ENCODE measurements around the gene TNNT1.
A peak's percentile ranks its signal among the peaks of the same experiment; 100 is the strongest.

Gene TNNT1

DNA sequence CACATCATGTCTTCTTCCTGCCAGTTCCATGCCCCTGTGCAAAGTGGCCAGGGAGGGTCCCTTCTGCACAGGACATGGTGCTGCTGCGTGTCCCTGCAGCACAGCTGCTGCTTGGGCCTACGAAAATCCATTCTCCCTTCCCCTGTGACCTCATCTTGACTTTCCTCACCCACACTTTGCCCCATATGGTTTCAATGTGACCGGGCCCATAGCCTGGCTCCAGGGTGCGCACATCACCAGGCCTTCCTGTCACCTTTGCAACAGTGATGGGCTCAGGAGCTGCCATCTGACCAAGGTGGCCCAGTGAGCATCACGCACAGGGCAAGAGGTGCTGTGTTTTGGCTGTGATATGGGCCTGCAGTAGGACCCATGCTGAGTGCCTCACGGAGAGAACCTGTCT, 42.4 kb downstream of the TNNT1 start:
- no peak for DNase-seq

DNA sequence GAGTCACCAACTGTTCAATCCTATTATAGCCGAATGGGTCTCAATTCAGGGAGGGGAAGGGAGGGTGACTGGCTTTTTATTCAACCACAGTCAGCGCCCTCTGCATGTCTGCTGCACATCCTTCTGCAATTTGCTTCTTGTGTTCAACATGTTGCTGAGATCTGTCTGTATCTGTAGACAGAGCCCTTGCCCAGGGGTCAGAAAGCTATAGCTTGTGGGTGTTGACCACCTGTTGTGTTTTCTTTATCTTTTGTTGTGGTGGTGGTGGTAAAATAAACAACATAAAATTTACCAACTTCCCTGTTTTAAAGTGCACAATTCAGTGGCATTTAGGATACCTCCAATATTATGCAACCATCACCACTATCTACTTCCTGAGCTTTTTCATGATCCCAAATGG, 43.8 kb downstream of the TNNT1 start:
- DNase-seq: no peak

DNA sequence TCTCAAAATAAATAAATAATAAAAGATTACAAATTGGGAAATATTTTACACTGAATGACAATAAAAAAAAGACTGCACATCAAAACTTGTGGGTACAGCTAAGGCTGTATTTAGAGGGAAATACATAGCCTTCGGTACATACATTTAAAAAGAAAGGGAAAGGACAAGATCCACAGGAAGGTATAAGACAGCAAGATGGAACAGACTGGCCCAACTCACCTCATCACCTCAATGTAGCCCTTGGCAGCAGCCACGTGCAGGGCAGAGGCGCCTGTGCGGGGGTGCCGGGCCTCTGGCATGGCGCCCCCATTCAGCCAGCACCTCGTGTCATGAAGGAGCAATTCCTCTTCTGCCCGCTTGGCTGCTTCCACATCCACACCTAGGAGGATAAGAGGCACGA, 45.8 kb downstream of the TNNT1 start:
- no peak for DNase-seq

DNA sequence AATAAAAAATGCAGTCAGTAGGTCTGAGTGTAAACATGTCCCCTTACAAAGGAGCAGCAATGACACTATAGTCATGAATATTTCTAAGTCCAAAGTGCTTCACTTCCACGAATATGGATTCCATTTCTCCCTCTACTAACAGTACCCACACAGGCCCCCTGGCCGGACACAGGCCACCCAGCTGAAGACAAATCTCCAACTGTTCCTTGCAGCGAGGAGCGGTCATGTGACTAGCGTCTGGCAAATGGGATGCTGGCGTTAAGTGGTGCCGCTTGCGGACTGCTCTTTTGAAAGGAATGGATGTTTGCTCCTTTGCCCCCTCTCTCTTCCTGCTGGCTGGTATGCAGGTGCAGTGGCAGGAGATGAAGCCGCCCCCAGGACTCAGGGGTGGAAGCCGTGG, 47.7 kb downstream of the TNNT1 start:
- no peak for DNase-seq

- no peak for DNase-seq
Measured at GRCh38 chr19:55099557-55100506, 49.2 kb downstream of the TNNT1 start.

GRCh38 chr19:55098716-55099556, 50.1 kb downstream of the TNNT1 start:
- no peak for DNase-seq

GRCh38 chr19:55097864-55098715, 50.9 kb downstream of the TNNT1 start:
- DNase-seq: no peak

- DNase-seq: no peak
Measured at GRCh38 chr19:55096061-55096701, 52.8 kb downstream of the TNNT1 start.

DNA sequence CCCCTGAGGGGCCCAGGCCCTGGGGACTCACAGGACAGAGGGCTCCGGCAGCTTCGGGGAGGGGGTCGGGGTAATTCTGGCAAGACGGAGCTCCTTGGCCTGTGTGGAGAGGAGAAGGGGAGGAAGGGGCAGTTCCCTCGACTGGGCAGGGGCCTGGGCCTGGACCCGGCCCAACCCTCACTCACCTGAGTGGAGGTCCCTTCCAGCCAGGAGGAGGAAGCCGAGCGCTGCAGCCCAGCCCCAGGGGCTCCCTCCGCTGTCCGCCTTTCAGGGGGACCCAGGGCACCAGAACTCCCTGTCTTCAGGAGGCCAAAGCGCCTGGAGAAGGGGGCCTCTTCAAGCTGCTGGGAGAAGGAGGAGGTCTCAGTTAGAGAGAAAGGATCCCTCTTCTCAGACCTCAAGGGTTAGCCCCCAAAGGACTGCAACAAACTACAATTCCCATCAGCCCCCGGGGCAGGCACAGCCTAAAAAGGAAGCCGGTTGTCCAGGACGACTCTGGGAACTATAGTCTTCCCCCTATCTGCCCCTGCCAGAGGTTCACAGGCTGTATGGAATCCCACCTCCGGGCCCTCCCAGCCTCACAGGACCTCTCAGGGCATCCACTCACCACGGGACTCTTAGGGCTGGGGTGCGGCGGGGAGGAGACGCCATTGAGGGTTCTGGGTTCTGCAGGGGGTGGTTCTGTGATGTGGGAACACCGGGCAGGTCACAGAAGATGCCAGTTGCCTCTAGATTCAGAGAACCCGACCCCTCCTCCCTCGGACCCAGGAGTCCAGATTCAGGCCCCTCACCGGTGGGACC, 53.5 kb downstream of the TNNT1 start:
- no peak for DNase-seq

- DNase-seq: no peak
Measured at GRCh38 chr19:55094456-55095259, 54.3 kb downstream of the TNNT1 start.

GRCh38 chr19:55092423-55093318, 56.3 kb downstream of the TNNT1 start:
- no peak for DNase-seq

GRCh38 chr19:55091955-55092354, 57.1 kb downstream of the TNNT1 start:
- no peak for DNase-seq

DNA sequence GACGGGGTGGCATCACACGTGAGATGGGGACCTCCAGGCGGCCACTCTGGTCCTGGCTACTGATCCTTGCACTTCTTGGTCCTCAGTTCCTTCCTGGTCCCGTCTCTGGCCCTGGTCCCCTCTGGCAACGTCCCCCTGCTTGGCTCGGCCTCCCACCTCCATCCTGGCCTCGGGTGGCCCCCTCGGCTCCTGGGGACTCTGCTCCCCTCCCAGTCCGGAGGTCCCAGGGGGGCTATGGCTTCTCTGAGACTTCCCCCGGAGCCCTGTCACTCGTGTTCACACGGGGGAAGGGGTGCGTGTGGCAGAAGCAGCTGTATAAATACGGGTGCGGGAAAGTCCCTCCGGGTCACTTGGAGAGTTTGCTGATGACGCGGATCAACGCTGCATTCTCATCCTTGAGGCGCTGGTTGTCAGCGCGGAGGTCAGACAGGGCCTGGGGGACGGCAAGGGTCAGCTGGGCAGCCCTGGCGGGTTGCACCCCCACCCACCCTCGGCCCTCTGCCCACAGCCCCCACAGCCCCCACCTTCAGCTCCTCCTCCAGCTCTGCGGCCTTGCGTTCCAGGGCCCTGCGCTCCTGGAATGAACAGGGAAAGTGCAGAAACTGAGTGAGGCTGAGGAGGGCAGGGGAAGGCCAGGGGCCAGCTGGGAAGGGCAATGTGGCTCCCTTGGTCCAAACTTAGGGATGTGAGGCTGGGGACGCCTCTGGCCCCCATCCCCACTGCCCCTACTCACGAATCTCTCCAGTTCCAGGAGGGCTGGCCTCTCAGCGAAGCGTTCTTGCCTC, 57.7 kb downstream of the TNNT1 start:
- DNase-seq: no peak

DNA sequence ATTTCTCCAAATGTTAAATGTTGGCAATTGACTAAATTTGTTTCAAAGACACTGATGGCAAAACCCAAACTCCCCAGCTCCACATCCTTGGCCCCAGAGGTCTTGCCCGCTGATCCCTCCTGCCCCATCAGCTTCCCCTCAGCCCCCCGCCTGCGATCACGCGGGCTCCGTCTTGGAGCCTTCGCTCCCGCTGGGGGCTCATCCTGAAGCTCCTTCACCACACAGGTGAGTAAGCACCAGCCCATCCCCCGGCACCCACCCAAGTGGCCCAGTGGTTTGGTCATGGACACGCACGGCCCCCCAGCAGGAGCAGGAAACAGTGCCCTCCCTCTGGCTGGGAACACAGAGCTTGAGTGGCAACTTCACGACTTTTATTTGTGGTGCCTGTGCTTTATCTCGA, 58.4 kb downstream of the TNNT1 start:
- DNase-seq: no peak

- DNase-seq: no peak
Measured at GRCh38 chr19:55089342-55089944, 59.6 kb downstream of the TNNT1 start.

DNA sequence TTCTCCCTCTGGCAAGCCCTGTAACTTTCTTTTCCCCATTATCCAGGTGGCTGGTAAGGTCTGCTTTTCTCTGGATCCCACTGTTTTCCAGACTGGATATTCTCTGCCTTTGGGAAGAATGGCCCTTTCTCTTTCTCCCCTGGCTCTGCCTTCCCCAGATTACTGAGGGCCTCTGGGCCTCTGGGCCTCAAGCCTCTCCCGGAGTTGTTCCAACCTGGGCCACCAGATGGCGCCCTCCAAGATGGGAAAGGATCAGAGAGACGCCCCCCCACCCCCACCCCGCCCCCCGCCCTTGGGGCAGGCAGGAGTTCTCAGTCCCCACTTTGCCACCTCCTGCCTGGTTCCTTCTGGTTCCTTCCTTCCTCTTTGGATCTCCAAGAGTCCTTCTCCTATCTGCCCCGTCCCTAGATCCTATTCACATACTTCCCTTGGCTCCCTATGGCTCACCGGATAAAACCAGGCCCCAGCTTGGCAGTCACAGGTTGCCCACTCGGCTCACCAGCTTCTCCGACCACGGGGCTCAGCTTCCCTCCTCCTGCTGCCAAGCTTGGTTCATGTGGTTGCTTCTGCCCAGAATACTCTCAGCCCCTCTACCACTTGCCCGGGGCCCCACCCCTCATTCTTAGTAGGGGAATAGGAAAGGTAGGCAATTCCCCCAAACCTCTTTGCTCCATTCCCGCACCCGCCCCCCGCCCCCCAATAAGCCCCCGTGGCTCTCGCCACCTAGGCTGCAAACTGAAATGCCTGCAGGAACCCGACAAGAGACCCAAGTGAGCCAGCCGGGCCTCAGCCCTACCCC, 60.3 kb downstream of the TNNT1 start:
- peak; percentile 71 to 86 for DNase-seq

DNA sequence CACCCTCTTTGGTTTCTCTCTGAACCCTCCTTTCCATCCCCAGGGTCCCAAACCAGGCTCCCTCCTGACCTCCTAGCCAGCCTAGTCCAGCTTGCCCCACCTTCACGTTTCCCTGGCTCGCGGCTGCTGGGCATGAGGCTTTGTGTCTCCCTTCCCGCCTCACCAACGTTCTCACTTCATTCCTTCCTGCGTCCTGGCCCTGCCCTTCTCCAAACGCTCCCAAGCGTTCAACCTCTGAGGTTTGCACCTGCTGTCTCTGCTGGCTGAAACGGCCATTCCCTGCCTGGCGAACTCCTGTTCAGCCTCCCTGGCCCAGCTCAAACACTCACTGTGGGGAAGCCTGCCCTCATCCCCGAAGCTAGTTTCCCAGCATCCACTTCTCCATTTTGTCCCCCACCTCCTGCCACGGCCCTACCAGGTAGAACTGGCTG, 61.0 kb downstream of the TNNT1 start:
- no peak for DNase-seq
